ENCODE results near the gene LARGE1.

Gene LARGE1

GRCh38 chr22:33542153-33542552, 378.1 kb downstream of the LARGE1 start:
- Histone ChIP-seq H3K27me3 (ENCODE audit: insufficient read depth, low read length) (no peaks in the 10 kb centered on the region), H3F3A (ENCODE audit: insufficient read depth, low read length) (no peaks in the 10 kb centered on the region), H3K9me2 (ENCODE audit: low read depth, low read length) (no peaks in the 10 kb centered on the region), H3K9me3 (ENCODE audit: low read length) (no peaks in the 10 kb centered on the region), H3K4me3 (ENCODE audit: low read depth, low read length, poor library complexity, severe bottlenecking) (no peak overlapping the region), H4K20me1 (ENCODE audit: insufficient read depth, low read length) (no peaks in the 10 kb centered on the region), H3K79me2 (ENCODE audit: insufficient read depth, low read length) (no peaks in the 10 kb centered on the region), H3K9ac (ENCODE audit: low read length) (no peak overlapping the region), H3K36me3 (ENCODE audit: insufficient read depth, low read length) (no peaks in the 10 kb centered on the region), H3K27ac (ENCODE audit: low read depth, low read length, poor library complexity, severe bottlenecking) (no peak overlapping the region), H3K4me1 (ENCODE audit: insufficient read depth, low read length, severe bottlenecking) (no peaks in the 10 kb centered on the region), H3K4me2 (ENCODE audit: low read length) (no peak overlapping the region), H2AFZ (ENCODE audit: low read length) (no peak overlapping the region)
- TF ChIP-seq CTCF (IDR thresholded peaks at IDR 0.05; ENCODE audit: low read length), result no peak

GRCh38 chr22:33539902-33540751, 380.1 kb downstream of the LARGE1 start:
- Histone ChIP-seq H3K9ac (ENCODE audit: low read length) (no peak overlapping the region), H3K27ac (ENCODE audit: low read depth, low read length, poor library complexity, severe bottlenecking) (no peak overlapping the region), H3F3A (ENCODE audit: insufficient read depth, low read length) (no peaks in the 10 kb centered on the region), H3K9me3 (ENCODE audit: low read length) (no peaks in the 10 kb centered on the region), H3K27me3 (ENCODE audit: insufficient read depth, low read length) (no peaks in the 10 kb centered on the region), H3K4me3 (ENCODE audit: low read depth, low read length, poor library complexity, severe bottlenecking) (no peak overlapping the region), H3K9me2 (ENCODE audit: low read depth, low read length) (no peaks in the 10 kb centered on the region), H3K4me2 (ENCODE audit: low read length) (no peak overlapping the region), H4K20me1 (ENCODE audit: insufficient read depth, low read length) (no peaks in the 10 kb centered on the region), H2AFZ (ENCODE audit: low read length) (no peak overlapping the region), H3K4me1 (ENCODE audit: insufficient read depth, low read length, severe bottlenecking) (no peaks in the 10 kb centered on the region), H3K79me2 (ENCODE audit: insufficient read depth, low read length) (no peaks in the 10 kb centered on the region), H3K36me3 (ENCODE audit: insufficient read depth, low read length) (no peaks in the 10 kb centered on the region)
- TF ChIP-seq CTCF (IDR thresholded peaks at IDR 0.05; ENCODE audit: low read length) (no peak), EZH2 (IDR thresholded peaks at IDR 0.05; ENCODE audit: borderline replicate concordance, low read length) (no peak)

GRCh38 chr22:33539202-33539901, 380.9 kb downstream of the LARGE1 start:
- no peak overlapping the region for H3K4me2 ChIP-seq (ENCODE audit: low read length)
- H3K4me1 ChIP-seq (ENCODE audit: insufficient read depth, low read length, severe bottlenecking), result no peaks in the 10 kb centered on the region
- H4K20me1 ChIP-seq (ENCODE audit: insufficient read depth, low read length), result no peaks in the 10 kb centered on the region
- no peak overlapping the region for H3K4me3 ChIP-seq (ENCODE audit: low read depth, low read length, poor library complexity, severe bottlenecking)
- H2AFZ ChIP-seq (ENCODE audit: low read length), result no peak overlapping the region
- H3K9me2 ChIP-seq (ENCODE audit: low read depth, low read length), result no peaks in the 10 kb centered on the region
- TF ChIP-seq CTCF (IDR thresholded peaks at IDR 0.05; ENCODE audit: low read length) (no peak), EZH2 (IDR thresholded peaks at IDR 0.05; ENCODE audit: borderline replicate concordance, low read length) (no peak)
- no peak overlapping the region for H3K27ac ChIP-seq (ENCODE audit: low read depth, low read length, poor library complexity, severe bottlenecking)
- H3K36me3 ChIP-seq (ENCODE audit: insufficient read depth, low read length), result no peaks in the 10 kb centered on the region
- H3F3A ChIP-seq (ENCODE audit: insufficient read depth, low read length), result no peaks in the 10 kb centered on the region
- H3K9me3 ChIP-seq (ENCODE audit: low read length), result no peaks in the 10 kb centered on the region
- no peaks in the 10 kb centered on the region for H3K27me3 ChIP-seq (ENCODE audit: insufficient read depth, low read length)
- H3K79me2 ChIP-seq (ENCODE audit: insufficient read depth, low read length), result no peaks in the 10 kb centered on the region
- no peak overlapping the region for H3K9ac ChIP-seq (ENCODE audit: low read length)
